Esophagus muscularis mucosa (tissue), 3 donors: ENCODE results near the gene DNAH2.

Experiments
- CTCF ChIP-seq, 3 experiments: fragments of 200-600 bp in 2 of 3; fragments of 450-650 bp in 1 of 3; sonication (generic) in 2 of 3; IDR thresholded peaks; one replicate each; pipeline ENCODE4 v1.5.1; 2017 to 2019; ENCODE audit warnings: antibody characterized with exemption in 3 of 3, mild to moderate bottlenecking in 2 of 3, moderate library complexity in 1 of 3
- POLR2A ChIP-seq: fragments of 450-650 bp; IDR thresholded peaks from one replicate; pipeline ENCODE4 v1.6.1; 2017; ENCODE audit warnings: antibody characterized with exemption, moderate library complexity, mild to moderate bottlenecking, low read depth
- POLR2AphosphoS5 ChIP-seq, 2 donors: sonication (generic); formaldehyde crosslinking; IDR thresholded peaks; one replicate each; pipeline ENCODE4 v1.6.1; 2017; ENCODE audit warnings: antibody characterized with exemption in 2 of 2

- no peak for TF ChIP-seq POLR2A
- TF ChIP-seq CTCF (IDR thresholded peaks at IDR 0.05): no peak
- no peak for TF ChIP-seq POLR2AphosphoS5 (IDR thresholded peaks at IDR 0.05)
These were observed 1.3 kb upstream of the DNAH2 start for GRCh38 chr17:7715936-7716886.
